HG03039 (cell line): Measurements from ENCODE around the gene CTBP1.

Experiments used
- ATAC-seq: cut with Tn5 transposase; IDR thresholded peaks from one replicate; pipeline ENCODE4 v1.9.1; 2021; ENCODE audit warnings: mild to moderate bottlenecking, moderate library complexity; ENCODE audit not compliant: unreplicated experiment

Gene CTBP1

DNA sequence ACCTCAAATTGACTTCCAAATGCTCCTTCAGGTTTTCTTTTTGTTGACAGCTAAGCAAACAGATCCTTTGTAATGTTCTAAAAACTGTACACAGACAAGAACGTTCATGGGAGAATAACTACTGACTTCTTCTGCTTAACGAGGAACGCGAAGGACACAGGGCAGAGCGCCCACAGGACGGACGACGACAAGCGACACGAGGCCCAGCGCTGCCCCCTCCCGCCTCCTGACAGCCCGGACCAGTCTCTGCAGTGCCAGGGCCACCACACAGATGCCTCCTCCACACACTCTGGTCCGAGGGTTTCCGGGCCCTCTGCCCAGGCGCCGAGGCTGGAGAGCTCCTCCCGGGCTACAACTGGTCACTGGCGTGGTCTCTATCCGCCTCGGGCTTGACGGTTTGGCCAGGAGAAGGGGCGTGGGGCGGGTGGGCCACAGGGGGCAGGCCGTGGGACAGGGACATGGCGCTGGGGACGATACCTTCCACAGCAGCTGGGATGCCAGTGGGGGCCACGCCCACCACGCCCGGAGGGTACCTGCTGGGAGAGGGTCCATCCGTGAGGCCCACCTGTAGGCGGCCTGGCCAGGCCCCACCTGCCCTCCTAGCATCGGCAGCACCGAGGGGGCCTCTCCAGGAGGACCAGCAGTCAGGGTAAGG is 36.9 kb downstream of the CTBP1 start:
- no peak for ATAC-seq

DNA sequence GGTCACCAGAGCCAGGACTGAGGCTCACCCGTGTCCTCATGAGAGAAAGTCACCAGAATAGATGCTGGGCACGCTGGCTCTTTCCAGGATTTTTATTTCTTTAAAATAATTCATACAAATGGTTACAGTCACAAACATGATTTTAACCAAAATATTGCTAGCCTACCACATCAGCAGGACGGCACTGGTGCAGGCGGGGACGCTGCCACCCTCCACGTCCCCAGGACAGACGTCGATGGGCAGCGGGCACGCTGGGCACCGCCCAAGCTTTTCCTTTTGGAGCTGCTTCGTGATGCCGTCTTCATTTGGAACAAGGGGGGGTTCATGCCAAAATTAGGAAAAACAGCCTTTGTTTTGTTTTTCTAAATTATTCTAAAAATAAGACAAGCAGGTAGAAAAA is 37.6 kb downstream of the CTBP1 start:
- ATAC-seq = no peak

DNA sequence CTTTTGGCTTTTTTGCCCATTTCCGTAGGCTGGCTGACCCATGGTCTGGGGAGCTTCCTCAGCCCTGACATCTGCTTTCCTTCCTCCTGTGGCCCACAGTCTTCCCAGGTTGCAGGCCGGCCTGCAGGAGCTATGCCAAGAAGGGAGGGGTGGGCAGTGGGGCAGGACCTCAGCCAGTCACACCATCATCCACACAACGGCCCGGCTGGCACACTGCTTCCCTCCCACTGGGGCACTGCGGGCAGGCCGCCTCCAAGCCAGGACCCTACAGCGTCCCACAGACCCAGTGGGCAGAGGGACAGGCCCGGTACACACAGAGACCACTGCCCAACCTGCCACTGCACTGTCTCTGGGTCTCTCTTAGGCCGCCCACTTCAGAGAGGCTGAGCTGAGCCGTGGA is 38.0 kb downstream of the CTBP1 start:
- ATAC-seq = no peak

DNA sequence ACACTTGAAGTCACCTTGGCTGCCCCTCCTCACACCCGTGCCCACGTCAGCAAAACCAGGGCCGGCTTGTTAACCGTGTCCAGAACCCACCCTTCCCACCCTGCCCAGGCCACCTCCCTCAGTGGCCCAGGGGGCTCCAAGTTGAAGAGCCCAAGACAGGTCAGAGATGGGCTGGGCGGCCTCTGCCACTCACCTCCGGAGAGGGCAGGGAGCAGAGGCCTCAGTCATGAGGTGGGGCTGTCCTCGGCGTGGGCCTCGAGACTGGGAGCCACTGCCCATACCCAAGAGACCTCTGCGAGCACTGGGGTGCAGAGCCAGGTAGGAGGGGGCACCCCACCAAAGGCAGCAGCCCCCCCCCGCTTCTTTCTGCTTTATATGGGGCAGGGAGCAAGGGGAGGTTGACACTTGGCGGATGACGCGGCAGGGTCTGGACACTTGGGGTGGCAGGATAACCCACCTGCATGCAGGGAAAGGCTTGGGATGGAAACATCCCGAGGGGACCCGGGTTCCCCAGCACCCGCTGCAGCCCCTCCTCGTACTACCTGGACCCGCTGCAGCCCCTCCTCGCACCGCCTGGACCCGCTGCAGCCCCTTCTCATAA is 38.6 kb downstream of the CTBP1 start:
- ATAC-seq = no peak

DNA sequence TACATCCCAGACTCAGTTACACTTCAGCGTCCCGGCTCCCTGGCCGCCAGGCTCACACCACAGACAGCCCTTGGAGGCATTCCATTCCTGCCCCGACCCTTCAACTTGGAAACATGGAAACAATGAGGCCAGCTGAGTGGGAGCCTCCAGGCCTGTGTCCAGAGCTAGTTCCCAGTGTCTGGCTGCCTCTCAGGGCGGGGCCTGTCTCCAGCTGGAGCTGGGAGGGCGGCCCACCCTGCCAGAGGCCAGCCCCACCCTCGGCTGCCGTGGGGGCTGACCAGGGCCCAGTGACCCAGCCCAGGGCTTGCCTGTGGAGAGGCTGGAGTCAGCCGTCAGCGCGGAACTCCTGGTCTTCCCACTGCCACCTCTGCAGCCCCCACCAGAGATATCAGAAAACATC is 39.1 kb downstream of the CTBP1 start:
- no peak for ATAC-seq

DNA sequence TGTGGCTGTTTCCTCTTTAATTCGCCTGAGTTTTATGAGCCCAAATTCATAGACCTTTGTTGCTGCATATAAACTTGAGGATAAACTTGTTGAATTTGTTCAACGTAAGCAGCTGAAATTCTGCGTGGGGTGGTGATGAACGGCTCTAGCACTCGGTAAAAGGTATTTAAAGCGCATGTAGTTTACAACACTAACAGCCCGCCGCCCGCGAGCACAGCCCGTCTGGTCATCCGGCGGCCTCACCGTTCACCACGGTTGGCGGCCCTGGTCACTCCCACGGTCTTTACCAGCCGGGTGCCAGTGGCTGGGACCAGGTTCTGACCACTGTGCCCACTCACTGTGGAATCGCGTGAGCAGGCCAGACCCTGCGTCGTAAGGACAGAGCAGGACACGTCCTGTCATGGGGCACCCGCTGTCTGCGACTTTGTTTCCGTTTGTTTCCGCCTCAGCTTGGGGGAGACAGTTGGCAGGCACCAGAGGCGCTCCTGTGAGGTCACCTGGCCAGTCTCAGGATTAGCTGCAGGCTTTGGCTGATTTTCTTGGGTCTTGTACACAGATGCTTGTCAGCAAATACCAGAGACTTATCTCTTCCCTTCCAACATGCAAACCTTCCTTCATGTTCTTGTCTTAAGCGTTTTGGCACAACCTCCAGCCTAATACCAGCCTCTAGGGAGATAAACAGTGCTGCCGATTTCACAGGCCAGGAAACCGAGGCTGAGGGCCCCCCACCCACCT is 39.8 kb downstream of the CTBP1 start:
- ATAC-seq = no peak

DNA sequence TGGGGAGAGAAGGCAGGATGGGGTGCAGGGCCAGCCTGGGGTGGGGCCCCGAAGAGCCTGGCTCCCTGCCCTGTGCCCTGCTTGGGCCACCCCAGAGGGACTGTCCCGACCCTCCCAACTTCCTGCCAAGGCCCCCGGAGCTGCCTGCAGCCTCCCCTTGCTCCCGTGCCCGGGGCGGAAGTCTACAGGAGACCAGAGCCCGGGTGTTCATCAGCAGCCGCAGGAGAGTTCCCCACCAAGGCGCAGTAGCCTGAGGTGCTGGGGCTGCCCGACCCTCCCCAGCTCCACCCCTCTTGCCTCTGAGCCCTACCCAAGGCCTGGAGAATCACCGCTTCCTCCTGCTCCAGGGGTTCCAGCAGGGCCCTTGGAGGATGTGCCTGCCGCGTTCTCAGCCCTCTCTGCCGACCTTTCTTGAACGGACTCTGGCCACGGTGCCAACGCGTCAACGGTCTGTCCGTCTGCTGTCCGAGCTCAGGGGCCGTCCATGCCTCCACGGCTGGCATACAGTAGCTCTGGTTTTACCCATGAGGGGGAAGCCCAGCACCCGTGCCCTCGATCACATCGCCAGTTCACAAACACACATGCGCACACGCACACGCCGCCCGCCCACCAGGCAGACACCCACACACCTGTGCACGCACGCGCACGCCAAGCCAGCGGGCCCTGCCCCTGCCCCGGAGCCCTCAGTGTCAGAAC is 40.5 kb downstream of the CTBP1 start:
- ATAC-seq = no peak

DNA sequence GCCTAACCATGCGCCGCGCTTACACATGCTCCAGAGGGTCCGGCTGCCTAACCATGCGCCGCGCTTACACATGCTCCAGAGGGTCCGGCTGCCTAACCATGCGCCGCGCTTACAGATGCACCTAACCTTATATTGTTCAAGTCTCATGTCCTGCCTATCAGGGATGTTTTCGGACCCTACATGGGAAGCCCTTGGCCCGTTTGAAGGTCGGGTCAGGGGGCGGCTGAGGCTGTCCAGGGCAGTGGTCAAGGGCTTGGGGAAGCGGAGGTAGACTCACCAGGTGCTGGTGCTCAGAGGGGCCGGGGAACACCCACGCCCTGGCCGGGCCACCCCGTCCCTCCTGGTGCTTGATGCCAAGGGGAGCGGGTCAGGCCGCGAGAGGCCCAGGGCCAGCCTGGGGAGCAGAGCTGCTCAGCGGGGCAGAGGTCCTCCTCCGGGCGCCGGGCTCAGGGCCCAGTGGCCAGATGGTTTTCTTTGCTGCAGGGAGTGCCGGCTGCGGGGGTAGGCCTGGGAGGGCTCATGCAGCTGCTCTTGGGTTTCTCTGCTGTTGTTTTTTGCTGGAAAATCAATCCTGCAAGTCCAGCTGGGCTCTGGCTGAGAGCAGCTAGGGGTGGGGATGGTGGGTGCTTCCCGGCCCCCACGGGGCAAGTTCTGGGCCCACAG is 41.2 kb downstream of the CTBP1 start:
- ATAC-seq = no peak

DNA sequence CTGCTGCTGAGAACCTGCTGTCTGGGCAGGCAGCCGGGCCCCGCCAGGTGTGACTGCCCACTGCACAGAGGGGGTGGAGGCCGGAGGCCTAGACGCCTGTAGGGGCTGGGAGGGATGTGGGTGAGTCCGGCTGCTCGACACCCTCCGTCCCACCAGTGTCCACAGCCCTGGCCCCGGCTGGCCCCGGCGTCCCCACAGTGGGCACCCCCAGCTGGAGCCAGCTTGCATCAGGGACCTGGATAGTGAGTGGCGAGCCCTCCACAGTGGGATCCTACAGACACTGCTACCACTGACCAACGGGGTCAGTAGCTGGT is 41.8 kb downstream of the CTBP1 start:
- no peak for ATAC-seq

DNA sequence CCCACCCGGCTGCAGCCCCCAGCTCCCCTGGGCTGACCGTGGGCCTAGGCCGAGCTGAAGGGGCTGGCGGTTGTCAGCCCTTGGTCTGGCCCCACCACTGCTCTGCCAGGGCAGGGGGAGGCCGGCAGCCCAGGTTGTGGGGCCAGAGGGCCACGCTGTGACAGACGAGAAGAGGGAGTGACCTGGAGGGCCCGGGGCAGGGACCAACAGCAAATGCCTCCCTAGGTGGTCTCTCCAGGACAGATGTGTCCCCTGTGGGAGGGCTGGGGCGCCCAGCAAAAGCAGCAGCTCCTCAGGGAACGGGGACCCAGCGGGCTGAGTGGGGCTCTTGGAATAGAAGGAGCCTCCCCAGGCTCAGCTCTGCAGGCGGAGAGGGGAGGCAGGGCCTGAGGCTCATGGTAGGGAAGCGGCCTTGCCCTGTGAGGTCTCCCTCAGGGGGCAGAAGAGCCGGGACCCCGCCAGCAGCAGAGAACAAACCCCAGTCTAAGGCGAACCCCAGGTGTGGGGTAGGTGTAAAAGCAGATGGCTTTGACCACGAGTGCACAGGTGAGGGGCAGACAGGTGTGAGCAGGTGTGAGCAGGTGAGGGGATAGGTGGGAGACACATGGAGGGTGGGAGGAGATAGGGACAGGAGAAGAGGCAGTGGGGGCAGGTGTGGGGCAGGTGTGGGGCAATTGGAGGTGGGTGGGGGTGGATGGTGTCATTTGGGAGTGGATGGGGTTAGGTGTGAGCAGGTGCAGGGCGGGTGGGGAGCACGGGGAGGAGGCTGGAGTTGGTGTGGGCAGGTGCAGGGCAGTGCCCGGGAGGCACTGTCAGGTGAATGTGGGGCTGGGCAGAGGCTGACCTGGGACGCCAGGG is 42.4 kb downstream of the CTBP1 start:
- ATAC-seq = no peak

DNA sequence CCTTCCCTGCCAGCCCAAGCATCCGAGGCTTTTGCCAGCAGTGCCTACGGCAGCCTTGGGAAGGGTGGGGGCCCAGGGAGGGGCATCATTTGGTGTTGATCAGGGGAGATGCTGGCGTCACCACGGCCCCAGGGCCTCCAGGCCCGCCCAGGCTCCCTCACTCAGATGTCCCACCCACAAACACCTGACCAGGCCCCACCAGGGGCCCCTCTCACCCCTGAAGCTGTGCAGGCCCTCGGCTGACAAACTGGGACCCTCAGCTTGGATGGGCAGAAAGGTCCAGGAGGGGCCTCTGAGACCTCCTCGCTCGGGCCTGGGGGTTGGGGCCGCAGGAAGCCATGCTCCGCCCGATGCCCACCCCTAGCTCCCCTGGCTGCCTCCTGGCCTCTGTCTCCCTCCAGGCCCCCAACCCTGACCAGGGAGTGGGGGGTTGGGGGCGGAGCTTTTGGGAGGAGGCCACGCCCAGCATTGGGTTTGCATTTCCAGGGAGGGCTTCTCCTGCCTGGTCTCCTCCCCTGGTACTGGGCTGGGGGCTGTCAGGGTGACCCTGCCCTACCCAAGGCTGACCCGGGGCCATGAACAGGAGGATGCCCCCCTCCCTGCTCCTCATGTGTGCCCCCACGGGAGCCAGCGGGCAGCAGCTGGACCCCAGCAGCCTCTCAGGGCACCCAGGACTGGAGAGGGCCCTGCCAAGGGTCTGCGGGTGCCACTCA is 43.2 kb downstream of the CTBP1 start:
- ATAC-seq = no peak

DNA sequence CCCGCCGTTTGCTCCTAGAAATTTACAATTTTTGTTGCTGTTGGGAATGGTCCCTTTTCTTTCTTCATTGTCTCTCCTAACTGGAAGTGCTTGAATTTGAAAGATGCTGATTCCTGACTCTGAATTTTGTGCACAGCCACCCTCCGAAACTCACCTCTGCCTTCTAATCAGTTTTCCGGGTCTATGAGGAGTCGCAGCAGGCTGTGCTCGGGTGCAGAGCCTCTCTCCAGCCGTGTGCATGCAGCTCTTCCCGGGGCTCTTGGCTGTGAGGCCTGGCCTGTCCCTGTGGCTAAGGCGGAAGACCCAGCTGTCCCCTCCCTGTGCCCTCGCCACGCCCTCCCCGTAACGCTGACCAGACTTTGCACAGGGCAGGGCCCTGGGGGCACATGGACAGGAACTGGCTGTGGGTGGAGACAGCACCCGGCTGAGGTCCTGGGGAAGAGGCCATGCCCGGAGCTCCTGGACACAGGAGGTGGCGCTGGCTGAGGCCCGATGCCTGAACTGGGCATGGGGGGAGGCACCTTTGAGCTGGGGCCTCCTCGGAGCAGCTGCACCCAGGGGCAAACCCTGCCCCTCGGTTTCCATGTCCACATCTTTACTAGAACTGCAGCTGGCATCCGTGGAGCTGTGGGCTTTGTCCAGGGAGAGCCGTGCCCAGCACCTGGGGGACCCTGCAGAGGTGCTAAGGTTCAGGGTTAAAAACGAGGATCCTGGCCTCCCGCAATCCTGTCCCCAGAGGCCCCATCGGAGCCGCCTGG is 43.9 kb downstream of the CTBP1 start:
- no peak for ATAC-seq

DNA sequence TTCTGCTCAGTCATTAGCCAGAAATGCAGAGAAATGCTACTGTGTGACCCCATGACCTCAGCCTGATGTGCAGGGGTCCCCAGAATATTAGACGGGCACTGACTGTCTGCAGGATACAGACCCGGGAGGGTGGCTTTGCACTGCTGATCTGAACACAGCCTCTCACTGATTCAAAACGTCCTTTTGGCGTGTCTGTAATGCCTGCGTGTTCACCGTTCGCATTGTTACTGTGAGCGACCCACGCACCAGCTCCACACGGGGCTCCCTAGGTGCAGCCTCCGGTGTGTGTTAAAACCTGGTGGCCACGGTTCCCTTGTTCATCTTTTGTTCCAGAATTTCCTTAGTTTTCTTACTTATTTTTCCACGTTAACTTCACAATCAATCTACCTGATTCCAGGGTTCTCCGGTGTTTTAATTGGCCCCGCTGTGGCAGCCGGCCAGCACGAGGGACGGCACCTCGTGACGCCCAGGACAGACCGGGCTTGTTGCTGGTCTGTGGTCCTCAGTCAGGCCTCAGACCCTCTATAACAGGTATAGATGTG is 44.6 kb downstream of the CTBP1 start:
- no peak for ATAC-seq

DNA sequence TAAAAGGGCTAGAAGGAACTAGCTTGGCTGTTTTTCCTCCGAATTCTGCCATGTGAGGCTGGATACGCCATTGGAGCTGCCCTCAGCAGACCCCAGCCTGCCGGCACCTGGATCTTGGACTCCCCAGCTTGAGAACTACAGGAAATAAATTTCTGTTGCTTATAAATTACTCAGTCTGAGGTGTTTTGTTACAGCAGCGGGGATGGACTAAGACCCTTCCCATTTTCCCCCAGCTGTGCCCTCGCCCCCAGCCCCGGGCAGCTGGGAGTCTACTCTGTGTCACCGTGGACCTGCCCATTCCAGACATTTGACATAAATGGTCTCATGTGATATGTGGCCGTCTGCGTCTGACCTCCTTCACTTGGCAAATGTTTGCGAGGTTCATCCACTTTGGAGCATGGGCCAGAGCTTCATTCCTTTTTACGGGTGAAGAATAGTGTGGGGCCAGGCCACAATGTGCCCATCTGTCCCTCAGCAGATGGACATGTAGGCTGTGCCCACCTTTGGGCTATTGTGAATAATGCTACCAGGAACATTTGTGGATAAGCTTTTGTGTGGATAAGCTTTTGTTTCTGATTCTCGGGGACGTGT is 45.8 kb downstream of the CTBP1 start:
- no peak for ATAC-seq

DNA sequence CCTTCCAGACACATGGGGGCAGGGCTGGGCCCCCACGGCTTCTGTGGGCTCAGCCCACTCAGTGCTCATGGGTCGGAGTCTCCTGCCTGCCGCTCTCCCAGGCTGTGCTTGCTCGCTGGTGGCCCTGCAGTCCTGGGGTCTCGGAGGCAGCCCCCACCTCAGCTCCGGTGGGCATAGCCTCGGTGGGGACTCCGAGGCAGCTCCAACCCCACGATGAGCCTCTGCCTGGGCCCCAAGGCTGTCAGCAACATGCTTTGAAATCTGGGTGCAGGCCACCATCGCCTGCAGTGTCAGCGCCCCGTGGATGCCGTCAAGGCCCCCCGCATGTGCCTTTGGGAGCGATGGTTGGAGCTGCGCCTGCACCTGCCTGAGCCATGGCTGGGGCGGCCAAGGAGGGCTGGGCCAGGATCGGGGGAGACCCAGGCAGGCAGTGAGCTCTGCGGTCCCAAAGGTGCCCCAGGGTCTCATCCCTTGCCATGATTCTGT is 46.4 kb downstream of the CTBP1 start:
- no peak for ATAC-seq

DNA sequence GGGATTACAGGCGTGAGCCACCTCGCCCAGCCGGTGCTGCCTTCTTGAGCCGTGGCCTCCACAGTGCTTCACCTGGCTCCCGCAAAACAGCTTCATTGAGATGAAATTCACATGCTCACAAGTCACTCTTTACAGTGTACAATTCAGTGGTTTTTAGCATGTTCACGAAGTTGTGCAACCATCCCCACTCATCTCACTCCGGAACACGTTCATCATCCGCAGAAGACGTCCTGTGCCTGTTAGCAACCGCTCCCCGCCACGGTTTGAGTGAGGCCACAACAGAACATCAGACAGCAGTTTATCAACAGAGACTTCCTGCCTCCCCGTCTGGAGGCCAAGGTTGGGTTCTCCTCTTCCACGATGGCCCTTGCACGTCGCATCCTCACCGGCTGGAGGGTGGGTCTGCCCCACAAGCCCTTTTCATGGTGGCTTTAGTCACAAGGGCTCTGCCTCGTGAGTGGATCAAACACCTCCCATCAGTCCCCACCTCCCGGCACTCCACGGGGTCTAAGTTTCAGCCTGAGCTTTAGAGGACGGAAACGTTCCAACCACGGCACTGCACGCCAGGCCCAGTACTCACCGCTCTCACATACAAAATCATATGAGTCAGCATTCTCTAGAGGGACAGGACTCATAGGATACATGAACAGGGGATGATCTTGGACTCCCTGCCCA is 46.9 kb downstream of the CTBP1 start:
- no peak for ATAC-seq

DNA sequence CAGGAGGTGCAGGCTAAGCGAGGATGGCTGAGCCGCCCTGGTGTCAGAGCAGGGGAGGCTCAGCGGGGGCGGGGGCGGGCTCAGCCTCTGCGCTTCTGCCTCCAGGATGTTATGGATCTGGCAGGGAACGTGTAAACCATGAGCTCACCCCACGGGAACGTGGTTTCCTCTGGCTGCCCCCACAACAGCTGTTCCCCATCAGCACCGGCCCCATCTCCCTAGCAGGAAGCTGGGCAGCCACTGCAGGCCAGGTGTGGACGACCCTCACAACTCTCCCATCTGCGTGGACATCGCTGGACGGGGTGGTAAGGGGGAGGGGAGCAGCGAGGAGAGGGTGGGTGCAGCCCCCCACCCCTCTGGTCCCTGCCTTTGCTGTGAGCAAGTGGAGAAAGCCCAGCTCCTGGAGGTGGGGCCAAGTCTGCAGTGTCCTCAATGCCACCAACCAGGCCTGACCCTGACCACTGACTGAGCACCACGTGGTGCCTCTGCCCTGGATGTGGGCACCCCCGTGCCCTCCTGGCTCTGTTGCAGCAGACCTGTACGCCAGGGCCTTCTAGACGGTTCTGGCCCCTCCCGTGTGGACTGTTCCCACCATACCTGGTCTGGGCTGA is 48.4 kb downstream of the CTBP1 start:
- peak; percentile 5 for ATAC-seq
